ENCODE data around the gene NRP2. TPM values are rescaled to one million over a fixed set of nuclear protein-coding genes. Genes with fewer than 3 reads are reported as not detected.
A peak's percentile ranks its signal among the peaks of the same experiment; 100 is the strongest.

The NRP2 gene
- total RNA-seq, 1 donor from 2014 or later, result 5.1 TPM

GRCh38 chr2:205719847-205720246 lies 37.5 kb downstream of the NRP2 start:
- no peak for ATAC-seq (ENCODE audit: poor library complexity)
- intact Hi-C loops (cut with DNase I), result no loop called here
- DNase-seq, result no peak

DNA sequence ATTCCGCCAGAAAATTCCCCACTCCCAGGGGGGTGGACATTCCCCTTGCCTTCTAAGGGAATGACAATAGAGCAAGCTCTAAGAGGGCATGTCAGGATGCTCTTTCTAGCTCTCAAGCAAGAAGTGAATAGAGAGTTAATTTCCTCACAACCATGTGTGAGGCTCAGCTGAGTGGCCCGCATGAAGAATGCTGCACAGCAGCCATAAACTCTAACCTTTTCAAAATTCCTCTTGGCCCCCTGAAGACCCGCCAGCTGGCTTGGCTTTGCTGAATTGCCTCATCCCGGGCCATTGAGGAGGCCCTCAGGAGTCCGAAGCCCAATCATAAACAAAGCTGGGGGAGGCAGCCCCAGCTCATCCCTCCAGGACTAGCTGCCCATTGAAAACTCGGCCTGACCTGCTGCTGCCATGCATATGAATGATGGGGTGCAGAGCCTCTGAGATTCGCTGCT lies 38.2 kb downstream of the NRP2 start:
- intact Hi-C loops (cut with DNase I), result no loop called here
- DNase-seq, result no peak
- no peak for ATAC-seq (ENCODE audit: poor library complexity)

DNA sequence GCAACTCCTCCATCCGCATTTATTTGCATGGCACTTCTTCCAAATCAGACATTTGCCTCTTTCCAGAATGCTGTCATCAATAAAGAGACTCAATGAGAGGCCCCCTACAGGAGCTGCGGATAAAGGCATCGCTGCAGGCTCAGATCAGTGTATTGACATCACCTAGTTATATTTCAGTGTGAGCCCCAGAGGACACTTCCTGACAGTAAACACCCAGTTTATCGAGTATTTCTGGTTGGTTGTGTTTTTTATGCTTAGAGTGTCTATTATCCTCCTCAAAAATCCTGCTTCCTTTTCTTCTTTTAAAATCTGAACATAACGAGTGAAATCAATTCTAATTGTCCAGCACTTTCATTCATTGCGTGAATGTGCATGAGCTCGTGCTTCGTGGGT lies 38.8 kb downstream of the NRP2 start:
- intact Hi-C loops (cut with DNase I), result no loop called here
- no peak for DNase-seq

GRCh38 chr2:205722283-205722918 lies 40.1 kb downstream of the NRP2 start:
- no peak for DNase-seq
- intact Hi-C loops (cut with DNase I), result no loop called here
- ATAC-seq (ENCODE audit: poor library complexity), result no peak

More for the DNA sequence above, 38.8 kb downstream of the NRP2 start:
- ATAC-seq (ENCODE audit: poor library complexity), result no peak

DNA sequence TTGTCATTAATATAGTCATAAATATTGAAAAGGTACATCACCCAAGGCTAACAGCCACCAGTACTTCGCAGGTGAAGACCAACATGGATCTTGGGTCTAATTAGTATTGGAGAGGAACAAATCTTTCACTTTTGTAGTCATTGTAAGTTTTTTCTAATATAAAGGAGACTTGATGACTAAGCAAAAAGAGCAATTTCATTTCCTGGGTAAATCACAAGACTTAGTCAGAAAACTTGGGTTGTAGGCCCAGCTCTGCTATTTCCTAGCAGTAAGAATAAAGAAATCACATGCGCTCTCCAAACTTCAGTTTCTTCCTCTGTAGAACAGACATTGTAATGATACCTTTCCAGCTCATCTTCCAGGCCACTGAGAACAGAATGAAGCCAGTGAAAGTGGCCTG lies 40.9 kb downstream of the NRP2 start:
- DNase-seq, result no peak
- no peak for ATAC-seq (ENCODE audit: poor library complexity)
- intact Hi-C loops (cut with DNase I), result no loop called here

GRCh38 chr2:205725059-205725458 lies 42.8 kb downstream of the NRP2 start:
- DNase-seq (no peak), ATAC-seq (ENCODE audit: poor library complexity) (no peak)
- intact Hi-C loops (cut with DNase I), result no loop called here

- ATAC-seq (ENCODE audit: poor library complexity), result no peak
- intact Hi-C loops (cut with DNase I), result no loop called here
- DNase-seq, result no peak
These were observed 44.2 kb downstream of the NRP2 start for GRCh38 chr2:205726506-205726905.

GRCh38 chr2:205727174-205727573 lies 44.9 kb downstream of the NRP2 start:
- intact Hi-C loops (cut with DNase I), result no loop called here
- ATAC-seq (ENCODE audit: poor library complexity), result no peak
- DNase-seq, result no peak

GRCh38 chr2:205728366-205728765 lies 46.1 kb downstream of the NRP2 start:
- DNase-seq (no peak), ATAC-seq (ENCODE audit: poor library complexity) (no peak)
- intact Hi-C loops (cut with DNase I), result no loop called here

- ATAC-seq (ENCODE audit: poor library complexity), result no peak
- intact Hi-C loops (cut with DNase I), result no loop called here
These were observed 47.9 kb downstream of the NRP2 start for GRCh38 chr2:205730191-205730590.

DNA sequence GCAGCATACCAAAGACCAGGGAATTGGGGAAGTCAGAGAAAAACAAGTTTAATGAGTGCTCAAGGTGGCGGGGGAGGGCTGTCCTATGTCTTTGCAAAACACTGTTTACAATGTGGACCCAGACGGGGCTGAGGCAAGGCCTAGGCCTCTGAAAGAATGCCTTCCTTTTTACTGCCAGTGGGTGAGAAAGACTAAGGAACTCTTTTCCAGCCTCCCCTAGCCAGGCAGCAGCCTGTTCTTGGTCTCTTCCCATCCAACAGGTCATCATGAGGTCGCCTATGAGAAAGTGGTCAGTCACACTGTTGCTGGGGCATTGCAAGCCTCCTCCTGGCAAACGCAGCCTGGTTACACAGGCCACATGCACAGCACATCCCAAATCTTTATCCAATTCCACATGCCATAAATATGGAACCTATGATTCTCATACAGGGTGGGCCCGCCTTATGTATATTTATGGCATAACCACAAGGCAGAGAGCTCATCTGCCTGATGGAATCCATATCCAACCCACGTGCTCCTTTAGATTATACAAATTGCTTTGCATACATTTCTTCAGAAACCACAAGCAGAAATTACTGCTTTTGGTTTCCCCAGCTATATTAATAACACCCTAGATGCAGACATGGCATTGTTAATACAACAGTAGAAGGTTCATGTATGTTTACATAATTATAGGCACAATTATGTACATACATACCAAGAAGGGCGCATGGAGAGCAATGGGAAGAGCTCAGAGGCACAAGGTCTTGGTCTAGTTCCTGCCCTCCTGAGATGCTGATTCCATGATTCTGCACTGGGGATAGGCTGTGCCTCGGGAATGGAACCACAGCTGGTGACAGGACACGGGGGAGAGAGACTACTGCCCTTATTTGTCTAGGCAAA lies 48.6 kb downstream of the NRP2 start:
- no peak for DNase-seq
- peak; percentile 24 for ATAC-seq (ENCODE audit: poor library complexity)
- intact Hi-C loops (cut with DNase I), result no loop called here

More at GRCh38 chr2:205730191-205730590, 47.9 kb downstream of the NRP2 start:
- DNase-seq, result no peak

GRCh38 chr2:205731583-205731981 lies 49.3 kb downstream of the NRP2 start:
- intact Hi-C loops (cut with DNase I), result no loop called here
- ATAC-seq (ENCODE audit: poor library complexity), result no peak
- no peak for DNase-seq

DNA sequence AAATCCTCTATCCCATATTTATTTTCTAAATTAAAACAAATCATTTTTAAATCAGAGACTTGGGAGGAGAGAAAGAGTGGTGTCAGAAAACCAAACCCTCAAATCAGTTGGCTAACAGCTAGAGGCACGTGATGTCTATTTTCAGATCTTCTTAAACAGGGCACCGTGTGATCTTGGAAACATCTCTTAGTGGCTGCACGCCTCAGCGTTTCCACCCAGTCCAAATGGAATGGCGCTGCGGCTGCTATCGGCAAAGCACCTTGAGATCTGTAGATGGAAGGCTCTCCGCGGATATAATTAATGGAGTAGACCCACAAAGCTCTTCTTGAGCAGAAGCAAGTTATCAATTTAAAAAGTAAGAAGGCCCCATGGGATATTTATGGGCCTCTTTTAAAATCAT lies 50.0 kb downstream of the NRP2 start:
- no peak for DNase-seq
- intact Hi-C loops (cut with DNase I), result no loop called here
- ATAC-seq (ENCODE audit: poor library complexity), result no peak

DNA sequence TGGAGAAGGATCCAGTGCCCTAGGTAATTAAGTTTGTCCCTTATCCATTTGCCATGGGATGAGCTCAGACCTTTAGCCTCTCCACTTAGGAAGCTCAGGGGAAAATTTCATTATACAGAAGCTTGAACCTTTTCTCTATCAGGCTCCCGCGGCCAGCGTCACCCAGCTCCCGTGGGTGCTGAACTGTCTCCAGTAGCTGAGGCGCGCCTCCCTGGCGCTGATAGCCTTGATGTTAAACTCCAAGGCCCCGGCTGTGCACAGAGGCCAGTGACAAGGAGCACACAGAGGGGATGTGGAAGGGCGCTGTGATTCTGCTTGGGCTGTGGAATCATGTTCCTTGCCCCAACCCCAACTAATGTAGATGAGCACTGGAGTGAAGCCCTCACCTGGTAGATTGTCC lies 50.8 kb downstream of the NRP2 start:
- DNase-seq, result no peak
- no peak for ATAC-seq (ENCODE audit: poor library complexity)
- intact Hi-C loops (cut with DNase I), result no loop called here

GRCh38 chr2:205733648-205734047 lies 51.3 kb downstream of the NRP2 start:
- DNase-seq (no peak), ATAC-seq (ENCODE audit: poor library complexity) (no peak)
- intact Hi-C loops (cut with DNase I), result no loop called here

GRCh38 chr2:205734436-205735037 lies 52.2 kb downstream of the NRP2 start:
- intact Hi-C loops (cut with DNase I), result no loop called here
- ATAC-seq (ENCODE audit: poor library complexity) (peak; percentile 49), DNase-seq (no peak)

DNA sequence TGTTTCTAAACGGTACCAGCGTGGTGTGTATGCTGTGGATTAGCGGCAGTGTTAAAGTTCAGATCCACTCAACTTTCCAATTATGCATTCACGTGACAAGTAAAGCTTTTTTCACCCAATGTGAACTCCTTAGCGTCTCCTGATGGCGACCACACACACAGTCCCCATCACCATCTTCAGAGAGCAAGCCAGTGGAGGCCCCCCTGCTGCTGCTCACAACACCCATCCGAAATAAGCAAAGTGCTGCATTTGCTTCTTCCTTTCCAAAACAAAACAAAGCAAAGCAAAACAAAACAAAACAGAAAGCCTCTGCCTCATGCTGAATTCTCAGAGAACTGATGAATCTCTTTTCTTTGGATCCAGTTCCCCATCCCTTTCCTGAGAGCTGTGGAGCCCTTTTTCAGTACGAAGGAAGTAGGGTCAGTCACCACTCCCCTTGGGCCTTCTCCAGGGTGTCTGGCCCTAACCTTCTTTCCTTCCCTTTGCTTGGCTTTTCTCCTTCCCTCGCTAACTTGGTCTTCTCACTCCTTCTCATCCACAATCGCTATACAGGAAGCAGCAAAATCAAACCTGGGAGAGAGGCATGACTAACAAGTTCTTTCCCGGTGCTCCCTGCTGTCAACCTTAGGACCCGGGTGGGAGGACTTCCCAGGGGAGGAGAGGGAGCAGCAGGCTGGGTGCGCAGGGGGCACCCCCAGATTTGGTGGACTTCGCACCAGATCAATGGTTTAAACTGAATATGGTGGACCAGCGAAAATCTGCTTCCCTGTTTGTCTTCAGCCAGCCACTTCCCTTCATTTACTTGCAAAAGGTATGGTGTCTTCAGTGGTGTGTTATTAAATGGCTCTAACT lies 56.0 kb downstream of the NRP2 start:
- intact Hi-C loops (cut with DNase I), result no loop called here
- no peak for ATAC-seq (ENCODE audit: poor library complexity)
- no peak for DNase-seq

GRCh38 chr2:205739620-205740019 lies 57.3 kb downstream of the NRP2 start:
- DNase-seq (no peak), ATAC-seq (ENCODE audit: poor library complexity) (no peak)
- intact Hi-C loops (cut with DNase I), result no loop called here

GRCh38 chr2:205740381-205740780 lies 58.1 kb downstream of the NRP2 start:
- DNase-seq, result no peak

More at GRCh38 chr2:205740381-205740780, 58.1 kb downstream of the NRP2 start:
- no peak for ATAC-seq (ENCODE audit: poor library complexity)
- intact Hi-C loops (cut with DNase I), result no loop called here

Data from Right ventricle myocardium superior (tissue), 1 donor.